ENCODE results near the gene SGK2. TPM values are rescaled to one million over a fixed set of nuclear protein-coding genes. Genes with fewer than 3 reads are reported as not detected.

SGK2 gene
- total RNA-seq, 4 donors from 2014 or later, result 0.36 to 1.2 (median 0.55) TPM; not detected in 1

DNA sequence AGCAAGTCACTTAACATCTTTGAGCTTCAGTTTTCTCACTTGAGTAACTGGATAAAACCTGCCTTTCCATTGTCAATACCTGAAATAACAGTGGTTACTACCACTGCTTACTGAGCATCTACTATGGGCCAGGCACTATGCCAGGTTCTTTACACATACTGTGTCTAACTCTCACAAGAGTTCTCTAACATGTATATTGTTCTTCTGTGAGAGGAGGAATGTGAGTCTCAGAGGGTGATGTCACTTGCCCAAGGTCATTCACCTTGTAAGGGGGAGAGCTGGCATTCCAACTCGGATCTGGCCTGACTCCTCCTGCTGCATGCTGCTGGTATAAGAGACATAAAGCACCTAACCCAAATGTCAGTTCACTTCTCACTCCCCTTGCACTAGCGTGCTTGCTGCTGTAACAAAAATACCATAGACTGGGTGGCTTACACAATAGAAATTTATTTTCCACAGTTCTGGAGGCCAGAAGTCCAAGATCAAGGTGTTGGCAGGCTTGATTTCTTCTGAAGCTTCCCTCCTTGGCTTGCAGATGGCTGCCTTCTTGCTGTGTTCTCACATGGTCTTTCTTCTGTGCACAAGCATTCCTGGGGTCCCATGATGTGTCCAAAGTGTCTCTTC lies 21.9 kb upstream of the SGK2 start:
- intact Hi-C loops (cut with DNase I; ENCODE audit: low total_unique reads) (no loop called here), in situ Hi-C loops (cut with MboI; ENCODE audit: low sequenced_read_pairs in 4 of 4) (loop anchor here in 3 of 4 donors (25.0 kb wide), 1 partner anchor 550 kb away; no protein-coding TSS in a partner anchor)
- no peak for ATAC-seq
- Histone ChIP-seq H3K36me3 (peaks cover 0 to 18% of the 10 kb centered on the region in 2 donors), H3K4me3 (no peak overlapping the region), H3K9me3 (no peaks in the 10 kb centered on the region), H3K27ac (no peak overlapping the region), H3K4me1 (no peaks in the 10 kb centered on the region), H3K27me3 (no peaks in the 10 kb centered on the region)
- TF ChIP-seq, protein P1, sequence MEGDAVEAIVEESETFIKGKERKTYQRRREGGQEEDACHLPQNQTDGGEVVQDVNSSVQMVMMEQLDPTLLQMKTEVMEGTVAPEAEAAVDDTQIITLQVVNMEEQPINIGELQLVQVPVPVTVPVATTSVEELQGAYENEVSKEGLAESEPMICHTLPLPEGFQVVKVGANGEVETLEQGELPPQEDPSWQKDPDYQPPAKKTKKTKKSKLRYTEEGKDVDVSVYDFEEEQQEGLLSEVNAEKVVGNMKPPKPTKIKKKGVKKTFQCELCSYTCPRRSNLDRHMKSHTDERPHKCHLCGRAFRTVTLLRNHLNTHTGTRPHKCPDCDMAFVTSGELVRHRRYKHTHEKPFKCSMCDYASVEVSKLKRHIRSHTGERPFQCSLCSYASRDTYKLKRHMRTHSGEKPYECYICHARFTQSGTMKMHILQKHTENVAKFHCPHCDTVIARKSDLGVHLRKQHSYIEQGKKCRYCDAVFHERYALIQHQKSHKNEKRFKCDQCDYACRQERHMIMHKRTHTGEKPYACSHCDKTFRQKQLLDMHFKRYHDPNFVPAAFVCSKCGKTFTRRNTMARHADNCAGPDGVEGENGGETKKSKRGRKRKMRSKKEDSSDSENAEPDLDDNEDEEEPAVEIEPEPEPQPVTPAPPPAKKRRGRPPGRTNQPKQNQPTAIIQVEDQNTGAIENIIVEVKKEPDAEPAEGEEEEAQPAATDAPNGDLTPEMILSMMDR (IDR thresholded peaks at IDR 0.05 in 4 of 5, conservative IDR thresholded peaks at IDR 0.05 in 1 of 5), result no peak
- no peak for TF ChIP-seq POLR2A (IDR thresholded peaks at IDR 0.05)
- DNase-seq, result no peak

DNA sequence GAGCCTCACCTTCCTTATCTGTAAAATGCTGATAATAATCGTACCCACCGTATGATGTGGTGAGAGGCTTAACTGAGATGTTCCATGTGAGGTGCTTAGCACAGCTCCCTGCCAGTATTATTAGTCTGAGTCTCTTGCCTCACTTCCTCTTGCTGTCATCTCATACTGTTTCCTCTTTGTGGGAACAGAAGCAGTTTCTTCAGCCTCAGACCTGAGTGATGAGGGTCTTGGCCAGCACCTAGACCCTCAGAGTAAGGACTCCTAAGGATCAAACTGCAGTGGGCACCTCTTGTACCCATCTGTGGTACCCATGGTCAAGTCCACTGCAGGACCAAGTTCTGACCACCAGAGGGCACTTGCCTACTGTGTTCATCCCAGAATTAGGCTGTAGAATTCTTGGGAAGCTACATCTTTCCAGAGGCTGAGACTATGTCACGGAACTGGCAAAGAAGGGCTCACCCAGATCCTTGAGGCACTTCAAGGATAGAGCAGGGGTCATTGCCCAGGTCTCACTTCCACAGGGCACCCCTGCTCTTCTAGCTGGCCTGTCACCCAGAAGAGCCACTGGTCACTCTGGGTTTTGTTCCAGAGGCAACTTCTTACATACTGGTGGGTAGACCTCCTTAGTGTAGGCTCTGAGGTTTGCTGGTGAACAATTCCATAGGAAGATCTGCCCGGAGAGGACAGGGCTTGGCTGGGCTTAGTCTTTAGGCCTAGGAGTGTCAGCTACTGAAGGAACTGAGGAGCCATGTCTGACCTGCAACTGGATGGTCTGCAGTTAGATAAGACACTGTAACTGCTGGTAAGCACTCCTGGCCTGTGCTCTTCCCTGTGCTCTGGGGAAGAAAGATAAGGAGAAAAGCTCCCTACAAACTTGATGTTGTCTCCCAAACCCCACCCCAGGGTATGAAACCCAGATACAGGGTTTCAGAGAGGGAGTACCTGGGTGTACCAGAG lies 20.6 kb upstream of the SGK2 start:
- intact Hi-C loops (cut with DNase I; ENCODE audit: low total_unique reads), result loop anchor here (1.0 kb wide), 1 partner anchor 542 kb away; no protein-coding TSS in a partner anchor
- in situ Hi-C loops (cut with MboI; ENCODE audit: low sequenced_read_pairs in 4 of 4), result loop anchor here in 3 of 4 donors (25.0 kb wide), 1 partner anchor 549 kb away; no protein-coding TSS in a partner anchor

DNA sequence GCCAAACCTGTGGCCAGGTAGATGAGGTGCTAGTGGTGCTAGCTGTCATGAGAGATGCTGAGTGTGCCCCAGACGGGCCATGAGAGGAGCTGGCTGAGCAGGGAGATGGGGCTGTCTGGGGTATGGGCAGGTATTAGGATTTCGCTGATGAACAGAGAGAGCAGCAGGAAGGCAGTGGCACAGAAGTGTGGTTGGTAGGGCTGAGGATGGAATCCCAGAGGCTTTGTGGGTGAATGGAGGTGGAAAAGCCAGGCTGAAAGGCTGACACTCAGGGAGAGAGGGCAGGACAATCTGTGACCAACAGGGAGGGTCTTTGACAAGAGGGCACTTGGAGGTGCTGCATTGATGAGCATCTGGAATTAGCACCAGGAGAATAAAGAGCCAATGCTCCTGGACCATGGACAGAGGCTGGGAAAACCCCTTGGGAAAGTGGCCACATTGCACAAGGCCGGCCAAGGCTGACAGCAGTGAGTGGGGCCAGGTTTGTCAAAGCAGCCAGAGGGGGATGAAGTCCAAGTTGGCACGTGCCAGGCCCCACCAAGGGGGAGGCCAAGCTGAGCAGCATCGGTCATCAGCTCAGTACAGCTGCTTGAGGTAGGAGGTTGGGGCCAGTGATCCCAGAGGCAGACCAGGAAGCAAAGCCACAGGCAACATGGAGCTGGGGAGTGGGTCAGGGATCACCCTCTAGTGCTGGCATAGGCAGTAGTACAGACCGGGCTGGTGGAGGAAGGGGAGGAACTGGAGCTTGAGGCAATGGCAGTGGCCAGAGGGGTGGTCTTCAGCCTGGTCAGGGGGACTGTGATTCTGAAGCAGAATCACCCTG lies 19.7 kb upstream of the SGK2 start:
- intact Hi-C loops (cut with DNase I; ENCODE audit: low total_unique reads) (loop anchor here (1.0 kb wide), 1 partner anchor 541 kb away; no protein-coding TSS in a partner anchor), in situ Hi-C loops (cut with MboI; ENCODE audit: low sequenced_read_pairs in 4 of 4) (loop anchor here in 3 of 4 donors (25.0 kb wide), 1 partner anchor 548 kb away; no protein-coding TSS in a partner anchor)
- H3K4me1 ChIP-seq, result no peaks in the 10 kb centered on the region
- TF ChIP-seq POLR2A (IDR thresholded peaks at IDR 0.05), result no peak
- TF ChIP-seq, protein P1 (IDR thresholded peaks at IDR 0.05 in 4 of 5, conservative IDR thresholded peaks at IDR 0.05 in 1 of 5), result no peak
- ATAC-seq (no peak), DNase-seq (no peak)
- no peak overlapping the region for H3K4me3 ChIP-seq
- H3K9me3 ChIP-seq, result no peaks in the 10 kb centered on the region
- H3K27me3 ChIP-seq, result no peaks in the 10 kb centered on the region
- H3K27ac ChIP-seq, result no peak overlapping the region
- peaks cover 0 to 18% of the 10 kb centered on the region in 2 donors for H3K36me3 ChIP-seq

More for the DNA sequence above, 20.6 kb upstream of the SGK2 start:
- Histone ChIP-seq H3K36me3 (peaks cover 0 to 18% of the 10 kb centered on the region in 2 donors), H3K9me3 (no peaks in the 10 kb centered on the region), H3K4me3 (no peak overlapping the region), H3K27ac (no peak overlapping the region), H3K27me3 (no peaks in the 10 kb centered on the region), H3K4me1 (no peaks in the 10 kb centered on the region)
- peak in 1 of 2 donors; percentile 41 for ATAC-seq
- TF ChIP-seq, protein P1 (IDR thresholded peaks at IDR 0.05 in 4 of 5, conservative IDR thresholded peaks at IDR 0.05 in 1 of 5), result peak; percentile 42 to 87 (median 69)
- no peak for TF ChIP-seq POLR2A (IDR thresholded peaks at IDR 0.05)
- DNase-seq, result peak in 1 of 2 donors; percentile 17

DNA sequence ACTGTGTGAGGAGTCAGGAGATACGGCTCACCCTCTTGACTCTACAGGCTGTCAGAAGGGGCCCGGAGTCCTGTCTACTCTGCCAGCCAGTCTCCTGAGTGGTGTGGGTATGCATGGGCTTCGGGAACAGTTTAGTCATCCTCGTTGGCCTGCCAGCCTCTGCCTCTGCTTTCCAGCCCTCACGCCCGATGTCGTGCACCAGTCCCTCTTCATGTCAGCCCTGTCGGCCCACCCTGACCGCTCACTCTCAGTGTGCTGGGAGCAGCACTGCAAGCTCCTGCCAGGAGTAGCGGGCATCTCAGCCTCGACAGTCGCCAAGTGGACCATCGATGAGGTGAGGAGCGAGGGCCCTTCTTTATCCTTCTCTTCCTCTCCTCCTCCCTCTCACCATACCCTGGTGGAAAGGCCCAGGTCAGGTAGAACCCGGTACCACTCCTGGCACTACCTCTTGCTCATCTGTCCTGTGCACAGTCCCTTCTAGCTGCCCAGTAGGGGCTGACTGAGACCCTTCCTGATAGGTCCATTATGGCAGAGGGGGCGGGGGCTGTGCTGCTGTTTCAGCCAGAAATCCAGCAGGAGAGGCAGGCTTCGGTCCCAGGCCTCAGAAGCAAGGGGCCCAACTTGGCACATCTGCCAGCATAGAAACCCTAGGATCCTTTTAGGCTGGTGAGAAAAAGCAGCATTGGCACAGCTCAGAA lies 18.7 kb upstream of the SGK2 start:
- H3K27ac ChIP-seq, result no peak overlapping the region
- no peak for TF ChIP-seq POLR2A (IDR thresholded peaks at IDR 0.05)
- TF ChIP-seq, protein P1 (IDR thresholded peaks at IDR 0.05 in 4 of 5, conservative IDR thresholded peaks at IDR 0.05 in 1 of 5), result no peak
- no peaks in the 10 kb centered on the region for H3K27me3 ChIP-seq
- no peak overlapping the region for H3K4me3 ChIP-seq
- in situ Hi-C loops (cut with MboI; ENCODE audit: low sequenced_read_pairs in 4 of 4), result loop anchor here in 3 of 4 donors (25.0 kb wide), 1 partner anchor 547 kb away; no protein-coding TSS in a partner anchor
- no peak for DNase-seq
- H3K4me1 ChIP-seq, result no peaks in the 10 kb centered on the region
- no peaks in the 10 kb centered on the region for H3K9me3 ChIP-seq
- intact Hi-C loops (cut with DNase I; ENCODE audit: low total_unique reads), result no loop called here
- peaks cover 0 to 14% of the 10 kb centered on the region in 2 donors for H3K36me3 ChIP-seq
- ATAC-seq, result no peak
